AG04450 (cell line): ENCODE results near the gene TRERF1. TPM values are rescaled to one million over a fixed set of nuclear protein-coding genes. Genes with fewer than 3 reads are reported as not detected.

Experiments used
- CTCF ChIA-PET: fragments of 300-600, 350-600 bp; formaldehyde crosslinking; extraction: SDS; loops from one replicate; lab custom pipeline; 2022; ENCODE audit warnings: antibody characterized with exemption, inconsistent platforms; lab: Charles Lee
- POLR2A ChIA-PET: fragments of 350-600 bp; formaldehyde crosslinking; extraction: SDS; loops from one replicate; lab custom pipeline; 2021; ENCODE audit warnings: antibody characterized with exemption, inconsistent platforms; lab: Yijun Ruan, JAX
- DNase-seq: peaks from one replicate; pipeline ENCODE4 v3.0.0-alpha.2; 2011; ENCODE audit warnings: low read depth, low spot score
- H3K27ac ChIP-seq: one replicate; pipeline ENCODE4 v1.5.1; 2012; ENCODE audit warnings: low read depth, low read length, control low read depth
- H3K27me3 ChIP-seq: one replicate; pipeline ENCODE4 v1.6.0; 2012; ENCODE audit warnings: low read length; ENCODE audit not compliant: control insufficient read depth, insufficient read depth
- H3K4me3 ChIP-seq: 2 replicates; pipeline ENCODE4 v1.5.1; 2011; ENCODE audit warnings: mild to moderate bottlenecking, low read depth, low read length, control low read depth
- H3K9me3 ChIP-seq: 2 replicates; pipeline ENCODE4 v1.5.1; 2012; ENCODE audit warnings: low read length; ENCODE audit not compliant: control insufficient read depth, insufficient read depth
- CTCF ChIP-seq: IDR thresholded peaks from 2 replicates; pipeline ENCODE4 v1.5.1; 2011; ENCODE audit warnings: low read depth, low read length, control low read depth, inconsistent platforms
- polyA plus RNA-seq: library from polyadenylated mRNA; depleted of rRNA; stranded (reverse); fragments of >200 nt; gene quantifications from 2 replicates; pipeline ENCODE4 v1.2.3, GENCODE V29; 2011

Gene TRERF1
- polyA plus RNA-seq, 1 experiment = 7.3 TPM

- Histone ChIP-seq H3K9me3 (no peaks in the 10 kb centered on the region), H3K27ac (no peak overlapping the region), H3K27me3 (no peaks in the 10 kb centered on the region), H3K4me3 (no peak overlapping the region)
- POLR2A ChIA-PET = no interaction called here
- DNase-seq = no peak
- CTCF ChIA-PET = interaction anchor here (2.9 kb wide), 1 partner anchor 120 kb away, joined by 15 read pairs; no protein-coding TSS in a partner anchor
- TF ChIP-seq CTCF = no peak
Observed at GRCh38 chr6:42427871-42428270, 23.9 kb downstream of the TRERF1 start.

GRCh38 chr6:42426191-42426590, 25.5 kb downstream of the TRERF1 start:
- CTCF ChIA-PET = no interaction called here
- POLR2A ChIA-PET = no interaction called here
- H3K27me3 ChIP-seq = no peaks in the 10 kb centered on the region
- TF ChIP-seq CTCF = no peak
- no peak overlapping the region for H3K27ac ChIP-seq
- no peak overlapping the region for H3K4me3 ChIP-seq
- no peak for DNase-seq
- no peaks in the 10 kb centered on the region for H3K9me3 ChIP-seq

- ChIA-PET CTCF (interaction anchor here (0.7 kb wide), 2 partner anchors 123 to 210 kb away, joined by 3 to 5 read pairs; no protein-coding TSS in a partner anchor), POLR2A (interaction anchor here (0.6 kb wide), 3 partner anchors 65 to 629 kb away, joined by 3 to 4 read pairs (median 3); partner anchors contain the start of gene CUL7)
- no peak for DNase-seq
- H3K9me3 ChIP-seq = no peaks in the 10 kb centered on the region
- H3K27me3 ChIP-seq = no peaks in the 10 kb centered on the region
- no peak overlapping the region for H3K4me3 ChIP-seq
- no peak overlapping the region for H3K27ac ChIP-seq
- no peak for TF ChIP-seq CTCF
Observed at GRCh38 chr6:42424906-42425474, 26.7 kb downstream of the TRERF1 start.

- Histone ChIP-seq H3K27ac (no peak overlapping the region), H3K27me3 (no peaks in the 10 kb centered on the region), H3K4me3 (no peak overlapping the region), H3K9me3 (no peaks in the 10 kb centered on the region)
- no peak for DNase-seq
- no peak for TF ChIP-seq CTCF
- POLR2A ChIA-PET = no interaction called here
- CTCF ChIA-PET = interaction anchor here (0.9 kb wide), 1 partner anchor 125 kb away, joined by 4 read pairs; no protein-coding TSS in a partner anchor
Observed at GRCh38 chr6:42423244-42423643, 28.5 kb downstream of the TRERF1 start.

GRCh38 chr6:42420741-42421140, 31.0 kb downstream of the TRERF1 start:
- ChIA-PET POLR2A (no interaction called here), CTCF (interaction anchor here (1.0 kb wide), 1 partner anchor 112 kb away, joined by 4 read pairs; no protein-coding TSS in a partner anchor)
- no peaks in the 10 kb centered on the region for H3K27me3 ChIP-seq
- no peak for TF ChIP-seq CTCF
- no peak overlapping the region for H3K4me3 ChIP-seq
- DNase-seq = no peak
- no peak overlapping the region for H3K27ac ChIP-seq
- H3K9me3 ChIP-seq = no peaks in the 10 kb centered on the region
